Measurements from ENCODE around the gene SHISAL2A. TPM values are rescaled to one million over a fixed set of nuclear protein-coding genes. Genes with fewer than 3 reads are reported as not detected.

SHISAL2A gene
- total and polyA plus RNA-seq, 2 of the 4 experiments (the other 2 are of a cell fraction), result not detected

GRCh38 chr1:52595061-52595460 lies 37.9 kb upstream of the SHISAL2A start:
- intact Hi-C loops (cut with micrococcal nuclease), result no loop called here
- CTCF ChIA-PET, result no interaction called here
- H3K4ac ChIP-seq (ENCODE audit: low read depth, low read length), result no peak overlapping the region

More at GRCh38 chr1:52595061-52595460, 37.9 kb upstream of the SHISAL2A start:
- H3K56ac ChIP-seq (ENCODE audit: extremely low read depth, insufficient read depth, low read length), result no peak overlapping the region
- no peak overlapping the region for H3K4me3 ChIP-seq (ENCODE audit: insufficient read depth, low read depth, low read length)
- no peak overlapping the region for H2BK5ac ChIP-seq (ENCODE audit: low read depth, low read length, poor library complexity, severe bottlenecking)
- H3K4me2 ChIP-seq (ENCODE audit: low read depth, low read length), result no peak overlapping the region
- H4K91ac ChIP-seq (ENCODE audit: insufficient read depth, low read depth, low read length), result no peak overlapping the region
- POLR2A ChIA-PET (ENCODE audit: unreplicated experiment), result no interaction called here
- H2AK9ac ChIP-seq (replicated peaks; ENCODE audit: low read depth, low read length, poor library complexity), result no peak overlapping the region
- H3K9ac ChIP-seq (ENCODE audit: low read depth, low read length), result no peak overlapping the region
- H2AFZ ChIP-seq (replicated peaks; ENCODE audit: low read length, poor library complexity), result no peak overlapping the region
- H4K8ac ChIP-seq (ENCODE audit: low read depth in 2 of 2, low read length in 2 of 2), result no peak overlapping the region
- no peaks in the 10 kb centered on the region for H4K20me1 ChIP-seq (ENCODE audit: insufficient read depth, low read length)
- H2BK15ac ChIP-seq (ENCODE audit: low read depth, low read length), result no peak overlapping the region
- no peaks in the 10 kb centered on the region for H3K9me1 ChIP-seq (ENCODE audit: insufficient read depth, low read length)
- no peaks in the 10 kb centered on the region for H3K79me1 ChIP-seq (ENCODE audit: low read depth in 1 of 2, low read length in 2 of 2)
- no peak for ATAC-seq (ENCODE audit: low read depth)
- no peaks in the 10 kb centered on the region for H3K9me3 ChIP-seq (ENCODE audit: control insufficient read depth, insufficient read depth, low read length)
- no peak overlapping the region for H3K27ac ChIP-seq (ENCODE audit: insufficient read depth, low read length)
- H3K18ac ChIP-seq (ENCODE audit: low read depth, low read length), result no peak overlapping the region
- DNase-seq, result no peak
- no CpG with 5 or more reads among the region's 3 CpGs for WGBS, 2 experiments (ENCODE audit: extremely low coverage in 2 of 2, insufficient read length in 1 of 2)
- dilution Hi-C loops (cut with HindIII; ENCODE audit: low sequenced_read_pairs, unreplicated experiment) (no loop called here), in situ Hi-C loops (cut with MboI; ENCODE audit: low sequenced_read_pairs) (no loop called here)
- no peak overlapping the region for H2AK5ac ChIP-seq (ENCODE audit: low read depth, low read length)
- no TSS peak for BruUV-seq (replicated peaks)
- H3K27me3 ChIP-seq (ENCODE audit: control insufficient read depth, insufficient read depth, low read length), result peaks cover 15% of the 10 kb centered on the region
- no peak for TF ChIP-seq NFE2L2 (IDR thresholded peaks at IDR 0.05; ENCODE audit: low read depth, low read length)
- H3K23ac ChIP-seq (ENCODE audit: low read depth, low read length), result no peak overlapping the region
- peaks cover 1% of the 10 kb centered on the region; the same call in 1 of the 2 replicates for H3K4me1 ChIP-seq (ENCODE audit: control insufficient read depth, insufficient read depth, low read length)
- H3K36me3 ChIP-seq (ENCODE audit: control insufficient read depth, insufficient read depth, low read length), result no peaks in the 10 kb centered on the region
- H2BK20ac ChIP-seq (ENCODE audit: low read depth, low read length), result no peak overlapping the region
- no peak overlapping the region for H2BK120ac ChIP-seq (ENCODE audit: low read depth, low read length)
- H4K5ac ChIP-seq (ENCODE audit: low read depth, low read length), result no peak overlapping the region
- H3K14ac ChIP-seq (replicated peaks; ENCODE audit: low read depth, low read length), result no peak overlapping the region
